Stimulated activated CD8-positive, alpha-beta memory T cell treated with anti-CD3 and anti-CD28 coated beads, Interleukin-2, amount 100 ng/mL, for 48 hours (primary cell): ENCODE data around the gene SHC2.
"Not testable (repeated sequence)": the region's sequence is repeated elsewhere in the genome, so short reads cannot be mapped to it uniquely, and the experiment has no call there.

Source experiments
- DNase-seq, 2 donors: peaks; one replicate each; pipeline ENCODE4 v3.0.0-alpha.2; 2020; ENCODE audit warnings: low read depth in 2 of 2

SHC2 gene

GRCh38 chr19:423691-424466 is 37.0 kb downstream of the SHC2 start:
- no peak for DNase-seq

GRCh38 chr19:422917-423226 is 38.0 kb downstream of the SHC2 start:
- DNase-seq, result not testable (repeated sequence)

GRCh38 chr19:422213-422916 is 38.5 kb downstream of the SHC2 start:
- no peak for DNase-seq

- no peak for DNase-seq
Observed at GRCh38 chr19:419721-420515, 40.9 kb downstream of the SHC2 start.

GRCh38 chr19:418761-419671 is 41.8 kb downstream of the SHC2 start:
- no peak for DNase-seq

- no peak for DNase-seq
Observed at GRCh38 chr19:416416-416815, 44.4 kb downstream of the SHC2 start.

- DNase-seq, result no peak
Observed at GRCh38 chr19:415292-415691, 45.5 kb downstream of the SHC2 start.

GRCh38 chr19:413756-414420 is 46.9 kb downstream of the SHC2 start:
- DNase-seq, result no peak

GRCh38 chr19:412356-413355 is 48.2 kb downstream of the SHC2 start:
- DNase-seq, result no peak

GRCh38 chr19:411723-412355 is 49.0 kb downstream of the SHC2 start:
- no peak for DNase-seq

GRCh38 chr19:411121-411722 is 49.6 kb downstream of the SHC2 start:
- not testable (repeated sequence) for DNase-seq

- no peak for DNase-seq
Observed at GRCh38 chr19:410243-410781, 50.5 kb downstream of the SHC2 start.

- DNase-seq, result no peak
Observed at GRCh38 chr19:409516-410242, 51.2 kb downstream of the SHC2 start.

- DNase-seq, result no peak
Observed at GRCh38 chr19:408902-409515, 51.8 kb downstream of the SHC2 start, which contains the start of gene C2CD4C. Gene C2CD4C, minus strand, starts transcription at chr19:409147. Its CDS starts 786 bp downstream, at chr19:408361.

- no peak for DNase-seq
Observed at GRCh38 chr19:408441-408901, 52.4 kb downstream of the SHC2 start.

- DNase-seq, result no peak
Observed at GRCh38 chr19:407511-408440, 53.1 kb downstream of the SHC2 start.
